Measurements from ENCODE around the gene SUCLA2.
"Not testable (repeated sequence)": the region's sequence is repeated elsewhere in the genome, so short reads cannot be mapped to it uniquely, and the experiment has no call there.

GRCh38 chr13:47945146-47945545, 55.9 kb downstream of the SUCLA2 start:
- not testable (repeated sequence) for TF ChIP-seq CTCF (IDR thresholded peaks at IDR 0.05; ENCODE audit: insufficient read depth, low read length); SPI1 (IDR thresholded peaks at IDR 0.05; ENCODE audit: borderline replicate concordance, low read depth); REST (IDR thresholded peaks at IDR 0.05; ENCODE audit: insufficient replicate concordance, low read depth); POLR2AphosphoS5 (IDR thresholded peaks at IDR 0.05; ENCODE audit: low read depth)

Measured in HL-60 (cell line).